Activated T-cell treated with anti-CD3 and anti-CD28 coated beads for 4 hours (primary cell): ENCODE data around the gene CDX1.

Experiments
- DNase-seq: peaks from one replicate; pipeline ENCODE4 v3.0.0-alpha.2; 2020

Gene CDX1

DNA sequence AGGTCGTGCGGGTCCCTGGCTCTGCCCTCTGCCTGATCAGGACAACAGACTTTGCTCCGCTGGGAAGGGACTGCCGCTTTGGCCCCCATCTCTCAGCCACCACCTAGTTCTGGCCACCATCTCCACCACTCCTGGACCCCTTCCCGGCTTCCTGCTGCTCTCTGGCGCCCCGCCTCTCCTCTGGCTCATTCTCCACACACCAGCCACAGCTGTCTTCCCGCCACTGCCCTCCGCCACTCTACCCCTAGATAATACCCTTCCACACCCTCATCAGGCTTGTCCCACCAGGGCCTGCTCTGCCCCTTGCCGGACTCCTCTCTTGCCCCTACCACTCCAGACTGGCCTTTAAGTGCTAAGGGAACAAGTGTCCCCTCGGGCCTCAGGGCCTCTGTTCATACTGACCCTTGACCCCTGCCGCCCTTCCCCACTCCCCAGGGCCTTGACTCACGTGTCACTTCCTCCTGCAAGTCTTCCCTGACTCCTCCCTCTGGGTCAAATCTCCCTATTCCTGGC is 3.0 kb upstream of the CDX1 start:
- no peak for DNase-seq

- DNase-seq: no peak
Measured at GRCh38 chr5:150164211-150164980, 2.2 kb upstream of the CDX1 start.

- no peak for DNase-seq
Measured at GRCh38 chr5:150166037-150166649, 435 bp upstream of the CDX1 start.

- DNase-seq: no peak
Measured at GRCh38 chr5:150167512-150167850, 903 bp downstream of the CDX1 start.

GRCh38 chr5:150167908-150168307 is 1.3 kb downstream of the CDX1 start:
- no peak for DNase-seq

DNA sequence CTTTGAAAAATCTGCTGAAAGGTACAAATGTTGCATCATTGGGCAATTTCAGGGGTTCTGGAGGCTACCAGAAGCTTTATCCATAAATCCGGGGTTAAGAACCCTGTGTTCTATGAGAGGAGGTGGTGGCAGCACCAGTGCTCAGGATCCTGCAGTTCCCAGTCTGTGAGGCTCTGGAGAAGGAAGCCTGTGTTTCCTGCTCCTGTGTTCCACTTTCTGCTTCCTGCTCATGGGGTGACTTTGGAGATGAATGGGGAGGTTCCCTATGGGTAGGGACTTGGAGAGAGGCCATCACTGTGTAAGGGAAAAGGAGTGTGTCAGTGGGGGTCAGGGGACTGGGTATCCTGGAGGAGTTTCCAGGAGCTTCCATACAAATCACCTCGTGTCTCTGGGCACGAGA is 2.3 kb downstream of the CDX1 start:
- DNase-seq: no peak

DNA sequence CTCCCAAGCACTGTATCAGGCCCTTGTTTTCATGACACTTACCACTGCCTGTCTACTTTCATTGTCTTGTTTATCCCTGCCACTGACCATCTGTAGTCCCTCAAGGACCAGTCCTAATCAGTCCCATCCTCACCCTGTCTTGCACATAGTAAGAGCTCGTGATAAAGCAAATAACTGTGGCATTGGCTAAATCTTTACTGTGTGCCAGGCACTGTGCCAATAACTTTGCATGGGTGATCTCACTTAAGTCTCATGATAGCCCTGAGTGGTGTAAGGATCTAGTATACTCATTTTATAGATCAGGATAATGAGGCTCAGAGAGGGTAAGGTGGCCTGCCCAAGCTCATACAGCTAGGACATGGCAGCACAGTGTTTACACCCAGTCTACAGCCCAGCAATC is 5.6 kb downstream of the CDX1 start:
- DNase-seq: no peak

DNA sequence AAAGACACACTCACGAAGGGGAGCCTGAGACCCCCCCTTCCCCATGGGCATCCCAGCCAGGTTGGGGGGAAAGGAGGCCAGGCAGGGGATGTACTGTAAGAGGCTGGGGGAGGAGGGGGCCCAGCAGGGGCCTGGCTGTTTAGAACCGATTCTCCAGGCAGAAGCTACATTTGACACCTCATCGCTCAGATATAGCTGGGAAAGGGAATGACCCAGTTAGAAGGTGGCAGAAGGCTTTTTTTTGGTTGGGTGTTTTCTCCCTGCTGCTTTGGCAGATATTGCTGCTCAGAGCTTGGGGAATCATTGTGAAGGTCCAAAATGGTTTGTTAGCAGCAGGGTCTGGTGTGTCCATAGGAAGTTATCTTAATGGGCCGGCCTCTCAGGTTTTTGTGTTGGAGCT is 6.0 kb downstream of the CDX1 start:
- DNase-seq: no peak

DNA sequence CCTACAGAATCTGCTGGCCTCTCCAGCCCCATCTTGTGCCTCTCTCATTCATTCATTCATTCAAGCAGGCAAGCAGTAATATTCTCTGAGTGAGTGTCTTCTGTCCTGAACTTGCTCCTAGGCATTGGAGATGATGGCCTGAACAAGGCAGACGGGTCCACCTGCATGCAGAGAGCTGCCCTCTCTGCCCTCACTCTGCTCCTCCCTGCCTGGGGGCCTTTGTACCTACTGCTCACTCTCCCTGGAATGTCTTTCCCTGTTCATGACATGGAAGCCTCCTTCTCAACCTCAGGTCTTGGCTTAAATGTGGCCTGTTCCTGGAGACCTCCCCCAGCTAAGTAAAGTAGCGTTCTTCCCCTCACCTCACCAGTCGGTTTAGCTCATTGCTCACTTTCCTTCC is 6.6 kb downstream of the CDX1 start:
- no peak for DNase-seq

- DNase-seq: no peak
Measured at GRCh38 chr5:150174285-150174684, 7.7 kb downstream of the CDX1 start.

DNA sequence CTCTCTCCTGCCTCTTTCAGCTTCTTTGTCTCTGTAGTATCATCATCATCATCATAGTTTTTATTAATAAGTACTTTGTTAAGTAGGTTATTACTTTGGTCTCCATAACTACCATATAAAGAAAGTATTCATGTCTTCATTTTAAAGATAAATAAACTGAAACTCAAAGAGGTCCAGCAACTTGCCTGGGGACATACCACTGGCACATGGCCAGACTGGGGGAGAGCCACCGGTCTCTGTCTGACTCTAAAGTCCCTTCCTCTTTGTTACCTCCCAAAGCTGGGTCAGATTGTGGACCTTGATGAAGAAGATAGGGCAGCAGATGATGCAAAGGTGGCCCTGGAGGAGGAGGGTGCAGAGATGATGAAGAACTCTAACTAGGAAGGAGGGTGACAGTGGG is 8.5 kb downstream of the CDX1 start:
- DNase-seq: no peak

GRCh38 chr5:150175536-150175935 is 9.0 kb downstream of the CDX1 start:
- no peak for DNase-seq

DNA sequence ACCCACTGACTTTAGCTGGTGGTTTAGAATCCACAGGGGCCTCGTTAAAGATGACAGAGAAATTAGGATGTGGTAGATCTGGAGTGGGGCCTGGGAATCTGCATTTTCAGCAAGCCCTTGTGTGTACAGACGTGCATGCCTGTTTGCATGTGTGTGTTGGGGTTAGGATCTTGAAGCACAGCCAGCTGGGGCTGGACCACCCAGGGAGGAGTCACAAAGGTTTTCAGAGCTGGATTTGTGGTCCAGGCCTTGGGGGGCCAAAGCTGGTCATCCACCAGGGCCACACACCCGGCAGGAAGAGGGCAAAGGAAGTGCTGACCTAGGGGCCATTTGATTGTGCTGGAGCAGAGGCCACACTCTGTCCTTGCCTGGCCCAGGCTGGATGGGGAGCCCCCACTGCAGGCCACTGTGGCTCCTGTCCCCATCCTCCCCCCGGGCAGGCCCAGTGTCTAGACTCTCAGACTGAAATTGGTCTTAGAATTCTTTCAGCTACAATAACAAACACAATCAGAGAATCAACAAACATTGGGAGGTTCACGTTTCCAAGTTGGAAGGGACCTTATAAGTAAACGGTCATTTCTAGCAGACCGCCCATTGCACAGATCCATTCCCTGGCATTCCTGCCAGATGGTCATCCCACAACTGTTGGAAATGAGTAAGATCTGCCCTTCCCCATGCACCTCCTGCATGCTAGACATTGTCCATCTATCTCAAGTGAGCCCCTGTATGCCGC is 10.3 kb downstream of the CDX1 start:
- no peak for DNase-seq

GRCh38 chr5:150177721-150178120 is 11.1 kb downstream of the CDX1 start:
- no peak for DNase-seq

DNA sequence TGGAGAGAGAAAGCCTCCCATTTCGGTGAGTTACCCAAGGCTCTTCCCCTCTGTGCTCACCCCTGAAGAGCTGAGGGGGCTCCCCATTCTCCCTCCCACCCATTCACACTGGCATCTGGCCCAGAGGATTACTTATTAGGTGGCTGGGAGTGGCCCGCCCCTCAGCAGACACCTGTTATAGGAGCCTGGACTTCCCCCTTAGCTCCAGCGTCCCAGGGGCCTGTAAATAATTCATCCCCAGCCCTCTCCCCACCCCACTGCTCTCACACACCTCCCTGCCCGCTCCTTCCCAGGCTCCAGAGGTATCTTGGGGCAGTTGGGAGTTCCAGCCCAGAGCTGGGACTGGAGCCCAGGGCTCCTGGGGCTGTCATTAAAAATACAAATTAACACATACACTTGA is 11.7 kb downstream of the CDX1 start:
- DNase-seq: no peak

- no peak for DNase-seq
Measured at GRCh38 chr5:150179019-150179620, 12.5 kb downstream of the CDX1 start.

DNA sequence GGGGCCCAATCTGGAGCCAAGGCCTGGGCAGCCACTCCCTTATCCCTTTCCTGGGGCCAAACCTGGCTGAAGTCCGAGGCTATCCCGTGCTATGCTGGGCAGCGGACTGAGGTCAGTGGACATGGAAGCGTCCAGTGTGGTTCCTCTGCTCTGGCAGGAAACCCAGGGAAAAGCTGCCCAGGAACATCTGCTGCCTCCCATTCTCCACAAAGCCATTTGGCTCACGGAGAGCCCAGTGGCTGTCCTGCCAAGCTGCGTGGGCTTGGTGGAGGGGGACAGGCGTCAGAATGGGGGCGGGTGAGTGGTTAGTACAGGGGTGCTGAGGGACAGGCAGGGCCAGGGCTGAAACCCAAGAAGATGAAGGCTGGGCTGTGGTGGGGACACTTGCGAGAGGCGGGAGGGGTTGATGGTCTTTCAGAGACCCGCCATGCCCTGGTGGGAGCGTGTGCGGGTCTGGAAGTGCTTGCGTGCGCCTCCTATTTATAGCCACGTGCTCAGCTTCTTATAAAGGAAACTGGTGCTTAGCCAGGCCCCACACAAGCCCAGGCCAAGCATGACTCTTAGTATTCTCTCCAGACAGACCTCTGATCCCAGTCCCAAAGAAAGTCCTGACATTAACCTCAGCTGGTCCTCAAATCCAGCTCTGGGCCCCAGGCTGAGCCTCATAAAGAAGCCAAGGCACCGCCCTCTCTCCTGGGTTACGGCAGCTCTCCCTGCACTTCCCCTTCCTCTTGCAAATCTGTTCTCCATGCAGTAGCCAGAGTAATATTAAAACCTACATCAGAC is 13.9 kb downstream of the CDX1 start:
- no peak for DNase-seq

DNA sequence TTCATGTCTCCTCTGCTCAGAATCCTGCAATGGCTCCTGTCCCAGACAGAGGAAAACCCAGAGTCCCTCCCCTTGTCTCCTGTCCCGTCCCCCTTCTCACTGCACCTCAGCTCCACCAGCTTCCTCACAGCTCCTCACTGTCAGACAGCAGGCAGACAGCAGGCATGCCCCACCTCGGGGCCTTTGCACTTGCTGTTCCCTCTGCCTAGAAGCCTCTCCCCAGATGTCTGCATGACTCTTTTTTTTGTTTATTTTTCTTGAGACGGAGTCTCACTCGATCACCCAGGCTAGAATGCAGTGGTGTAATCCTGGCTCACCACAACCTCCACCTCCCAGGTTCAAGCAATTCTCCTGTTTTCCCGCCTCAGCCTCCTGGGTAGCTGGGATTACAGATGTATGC is 14.4 kb downstream of the CDX1 start:
- no peak for DNase-seq

DNA sequence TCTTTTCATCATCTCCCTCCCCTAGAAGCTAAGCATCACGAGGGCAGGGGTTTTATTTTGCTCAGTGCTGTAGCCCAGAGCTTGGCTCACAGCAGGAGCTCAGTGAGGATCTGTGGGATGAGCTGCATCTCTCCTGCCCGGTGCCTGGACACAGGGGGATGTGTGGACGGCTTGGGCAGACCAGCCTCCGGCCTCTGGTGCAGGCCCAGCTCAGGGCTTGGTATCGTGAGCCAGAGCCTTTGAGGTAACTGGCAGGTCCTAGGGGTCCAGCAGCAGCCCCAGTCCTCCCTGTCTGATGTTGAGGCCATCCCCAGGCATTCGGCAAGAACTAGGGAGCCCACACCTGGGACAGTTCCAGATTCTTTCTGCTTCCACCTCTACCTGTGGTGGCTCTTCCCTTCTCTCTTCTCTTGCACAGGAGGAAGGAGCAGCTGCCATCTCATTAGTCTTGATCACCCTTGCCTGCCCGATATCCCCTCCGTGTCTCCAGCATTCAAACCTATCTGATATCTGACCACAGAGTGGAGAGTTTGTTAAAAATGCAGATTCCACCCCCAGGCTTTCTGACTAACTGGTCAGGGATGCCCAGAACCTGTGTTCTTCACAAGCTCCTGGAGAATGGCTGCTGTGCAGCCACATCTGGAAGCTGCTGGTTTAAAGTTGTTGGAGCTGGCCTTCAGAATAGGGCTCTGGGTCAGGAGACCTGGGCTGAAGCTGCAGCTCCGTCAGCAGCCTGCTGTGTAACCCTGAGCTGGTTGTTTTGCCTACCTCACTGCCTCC is 15.4 kb downstream of the CDX1 start:
- DNase-seq: no peak

- DNase-seq: no peak
Measured at GRCh38 chr5:150182774-150183173, 16.2 kb downstream of the CDX1 start.

- DNase-seq: no peak
Measured at GRCh38 chr5:150183436-150183835, 16.9 kb downstream of the CDX1 start.

DNA sequence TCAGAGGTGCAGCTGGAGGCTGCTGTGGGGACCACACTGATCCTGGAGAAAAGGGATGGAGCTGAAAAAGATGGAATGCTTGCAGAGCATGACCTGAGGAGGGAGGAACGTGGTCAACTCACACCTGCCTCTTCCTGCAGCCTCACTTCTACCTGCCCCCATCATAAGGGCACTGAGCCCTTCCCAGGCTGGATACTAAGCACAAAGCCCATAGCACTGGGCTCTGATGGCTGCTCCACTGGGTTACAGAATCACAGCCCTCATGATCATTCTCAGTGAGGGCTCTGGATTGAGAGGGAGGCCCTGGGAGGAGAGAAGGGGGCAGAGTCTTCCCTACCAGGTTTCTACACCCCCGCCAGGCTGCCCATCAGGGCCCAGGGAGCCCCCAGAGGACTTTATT is 17.4 kb downstream of the CDX1 start:
- no peak for DNase-seq
